ENCODE measurements around the gene C15orf61.

Gene C15orf61

DNA sequence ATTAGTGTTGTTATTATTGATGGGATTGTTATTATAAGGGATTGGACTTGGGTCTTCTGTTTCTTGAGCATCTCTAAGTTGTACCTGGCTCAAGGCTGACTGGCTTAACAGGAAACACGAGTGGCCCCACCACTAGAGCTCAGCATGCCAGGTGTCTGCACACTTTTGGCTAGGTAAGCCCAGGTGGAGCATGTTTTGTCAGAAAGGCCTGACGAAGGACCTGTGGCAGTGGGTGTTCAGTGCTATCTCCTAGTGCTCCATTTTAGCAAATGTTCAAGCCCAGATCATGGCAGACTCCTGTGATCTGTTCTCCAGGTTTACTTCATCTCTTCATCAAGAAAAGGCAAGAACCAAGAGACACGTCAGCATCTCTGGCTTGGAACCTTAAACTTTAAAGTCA, 24.9 kb downstream of the C15orf61 start:
- TF ChIP-seq, protein P1, sequence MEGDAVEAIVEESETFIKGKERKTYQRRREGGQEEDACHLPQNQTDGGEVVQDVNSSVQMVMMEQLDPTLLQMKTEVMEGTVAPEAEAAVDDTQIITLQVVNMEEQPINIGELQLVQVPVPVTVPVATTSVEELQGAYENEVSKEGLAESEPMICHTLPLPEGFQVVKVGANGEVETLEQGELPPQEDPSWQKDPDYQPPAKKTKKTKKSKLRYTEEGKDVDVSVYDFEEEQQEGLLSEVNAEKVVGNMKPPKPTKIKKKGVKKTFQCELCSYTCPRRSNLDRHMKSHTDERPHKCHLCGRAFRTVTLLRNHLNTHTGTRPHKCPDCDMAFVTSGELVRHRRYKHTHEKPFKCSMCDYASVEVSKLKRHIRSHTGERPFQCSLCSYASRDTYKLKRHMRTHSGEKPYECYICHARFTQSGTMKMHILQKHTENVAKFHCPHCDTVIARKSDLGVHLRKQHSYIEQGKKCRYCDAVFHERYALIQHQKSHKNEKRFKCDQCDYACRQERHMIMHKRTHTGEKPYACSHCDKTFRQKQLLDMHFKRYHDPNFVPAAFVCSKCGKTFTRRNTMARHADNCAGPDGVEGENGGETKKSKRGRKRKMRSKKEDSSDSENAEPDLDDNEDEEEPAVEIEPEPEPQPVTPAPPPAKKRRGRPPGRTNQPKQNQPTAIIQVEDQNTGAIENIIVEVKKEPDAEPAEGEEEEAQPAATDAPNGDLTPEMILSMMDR (IDR thresholded peaks at IDR 0.05), result no peak
- TF ChIP-seq ZFX (IDR thresholded peaks at IDR 0.05; ENCODE audit: borderline replicate concordance), result no peak
- no peak overlapping the region for H3K27ac ChIP-seq

DNA sequence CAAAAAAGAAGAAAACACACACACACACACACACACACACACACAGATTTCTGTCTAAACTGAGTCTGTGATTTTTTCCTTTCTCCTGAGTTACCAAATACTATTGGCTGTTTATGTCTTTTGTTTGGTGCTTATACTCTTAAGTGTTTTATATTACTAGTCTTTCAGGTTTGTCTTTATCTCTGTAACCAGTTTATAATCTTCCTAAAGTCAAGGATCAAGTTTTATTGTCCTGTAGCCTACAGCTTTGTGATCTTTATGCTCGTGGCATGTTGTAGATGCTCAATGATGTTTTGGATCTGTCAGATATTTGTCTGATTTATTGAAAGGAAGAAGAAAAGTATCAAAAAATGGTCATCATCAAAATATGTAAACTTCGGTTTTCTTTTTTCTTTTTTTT, 26.1 kb downstream of the C15orf61 start:
- no peak overlapping the region for H3K27ac ChIP-seq
- TF ChIP-seq ZFX (IDR thresholded peaks at IDR 0.05; ENCODE audit: borderline replicate concordance), result no peak
- TF ChIP-seq, protein P1 (IDR thresholded peaks at IDR 0.05), result no peak

DNA sequence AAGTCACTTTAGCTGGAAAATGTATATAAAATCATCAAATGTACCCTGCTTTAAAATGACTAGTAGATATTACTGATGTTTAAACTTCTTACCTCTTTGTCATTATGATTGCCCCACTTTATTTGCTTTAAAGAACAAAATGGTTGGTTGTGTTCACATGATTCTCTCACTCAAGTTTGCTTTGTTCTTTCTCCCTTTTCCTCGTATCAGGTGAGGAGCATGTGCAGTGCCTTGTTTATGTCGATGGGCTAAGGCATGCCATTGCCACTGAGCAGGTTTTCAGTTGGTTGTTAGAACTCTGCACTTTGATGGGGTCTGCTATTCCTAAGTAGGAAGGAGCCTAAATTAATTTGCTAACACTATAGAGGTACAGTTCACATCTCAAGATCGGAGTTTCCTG, 26.9 kb downstream of the C15orf61 start:
- no peak overlapping the region for H3K27ac ChIP-seq
- no peak for TF ChIP-seq ZFX (IDR thresholded peaks at IDR 0.05; ENCODE audit: borderline replicate concordance)
- TF ChIP-seq, protein P1 (IDR thresholded peaks at IDR 0.05), result no peak

DNA sequence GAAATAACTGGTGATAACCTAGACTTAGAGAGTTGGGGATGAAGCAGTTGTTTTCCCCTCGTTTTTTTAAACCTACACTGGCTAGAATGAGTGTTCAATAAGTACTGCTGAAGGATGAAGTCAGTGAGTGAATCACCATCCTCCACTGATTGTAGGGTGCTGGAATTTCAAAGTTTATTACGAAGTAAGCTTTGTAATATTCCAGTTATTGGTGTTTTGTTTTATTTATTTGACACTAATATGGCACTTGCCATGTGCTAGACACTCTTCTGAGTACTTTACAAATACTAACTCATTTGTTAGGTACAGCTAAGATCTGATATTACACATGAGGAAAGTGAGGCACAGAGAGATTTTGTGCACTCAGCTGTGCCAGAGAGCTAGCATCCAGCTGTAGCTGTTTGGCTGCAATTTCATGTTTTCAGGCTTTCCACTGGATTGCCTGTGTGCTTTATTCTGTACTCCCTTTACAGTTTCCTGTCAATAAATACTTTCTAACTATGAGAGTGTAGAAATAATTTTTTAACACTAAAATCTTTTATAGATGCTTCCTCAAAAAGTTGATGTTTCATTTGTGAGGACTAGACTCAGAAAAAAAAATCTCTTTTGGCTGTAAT, 27.4 kb downstream of the C15orf61 start:
- no peak overlapping the region for H3K27ac ChIP-seq
- TF ChIP-seq, protein P1 (IDR thresholded peaks at IDR 0.05), result no peak
- no peak for TF ChIP-seq ZFX (IDR thresholded peaks at IDR 0.05; ENCODE audit: borderline replicate concordance)

DNA sequence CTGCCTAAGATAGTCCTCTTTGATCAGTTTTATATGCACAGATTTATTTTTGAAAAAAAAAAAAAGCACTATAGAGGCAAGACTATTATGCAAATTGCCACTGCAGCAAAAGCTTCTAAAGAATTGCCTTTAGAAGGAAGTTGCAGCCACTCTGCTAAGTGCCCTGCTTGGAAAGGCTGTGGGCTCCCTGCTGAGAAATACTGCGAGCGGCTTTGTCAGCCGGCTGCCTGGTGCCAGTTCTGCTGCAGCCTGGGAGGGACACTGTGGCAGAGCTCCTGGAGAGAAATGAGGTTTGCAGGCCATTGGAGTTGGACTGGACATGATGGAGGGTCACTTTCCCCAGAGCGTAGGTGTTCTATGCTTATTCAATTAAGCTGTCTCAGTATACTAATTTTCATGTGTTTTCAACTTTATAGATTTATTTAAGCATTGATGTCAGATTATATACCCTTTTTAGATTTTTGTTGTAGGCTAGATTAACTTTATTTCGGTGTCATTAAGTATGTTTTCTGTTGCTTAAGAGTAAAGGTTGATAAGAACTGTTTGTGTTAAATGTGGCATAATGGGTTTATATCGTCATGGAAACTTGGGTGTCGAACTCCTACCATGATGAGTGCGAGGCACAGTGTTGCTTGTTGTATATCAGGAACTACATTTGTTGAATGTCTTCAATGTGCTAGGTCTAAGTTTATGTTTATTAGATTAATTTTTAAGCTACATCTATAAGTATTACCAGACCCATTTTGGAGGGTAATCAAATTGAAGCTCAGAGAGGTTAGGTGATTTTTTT, 28.1 kb downstream of the C15orf61 start:
- no peak overlapping the region for H3K27ac ChIP-seq
- TF ChIP-seq, protein P1 (IDR thresholded peaks at IDR 0.05), result no peak
- no peak for TF ChIP-seq ZFX (IDR thresholded peaks at IDR 0.05; ENCODE audit: borderline replicate concordance)

DNA sequence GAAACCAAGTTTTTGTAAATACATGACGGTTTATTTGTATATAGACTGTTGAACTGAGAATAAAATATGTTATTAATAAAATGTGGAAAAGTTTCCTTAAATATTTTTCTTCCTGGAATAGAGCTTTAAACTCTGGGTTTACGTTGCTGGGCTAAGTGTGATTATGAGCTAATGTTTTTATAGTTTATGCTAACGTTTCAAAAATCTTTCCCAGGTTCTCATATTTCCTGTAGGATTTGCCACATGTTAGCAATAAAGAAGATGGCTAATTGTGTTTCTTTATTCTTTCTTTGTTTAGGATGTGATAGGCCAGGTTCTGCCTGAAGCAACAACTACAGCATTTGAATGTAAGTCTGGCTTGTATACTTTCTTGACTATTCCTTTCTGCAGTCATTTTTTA, 28.8 kb downstream of the C15orf61 start:
- H3K27ac ChIP-seq, result no peak overlapping the region
- TF ChIP-seq ZFX (IDR thresholded peaks at IDR 0.05; ENCODE audit: borderline replicate concordance), result no peak
- TF ChIP-seq, protein P1 (IDR thresholded peaks at IDR 0.05), result no peak

DNA sequence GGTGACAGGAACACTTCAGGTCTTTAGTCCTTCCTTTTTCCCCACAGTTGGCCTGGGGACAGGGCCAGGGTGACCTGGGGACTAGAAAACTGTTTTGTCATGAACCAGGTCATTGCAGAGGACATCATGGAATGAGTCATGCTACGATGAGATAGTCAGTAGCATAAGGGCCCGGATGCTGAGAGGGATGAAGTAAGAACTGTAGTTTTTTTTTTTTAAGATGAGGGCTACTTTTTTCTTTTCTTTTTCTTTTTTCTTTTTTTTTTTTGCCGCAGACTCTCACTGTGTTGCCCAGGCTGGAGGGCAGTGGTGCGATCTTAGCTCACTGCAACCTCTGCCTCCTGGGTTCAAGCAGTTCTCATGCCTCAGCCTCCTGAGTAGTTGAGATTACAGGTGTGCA, 29.6 kb downstream of the C15orf61 start:
- H3K27ac ChIP-seq, result no peak overlapping the region
- TF ChIP-seq ZFX (IDR thresholded peaks at IDR 0.05; ENCODE audit: borderline replicate concordance), result no peak
- TF ChIP-seq, protein P1 (IDR thresholded peaks at IDR 0.05), result no peak
